PC-3 (cell line): ENCODE results near the gene ILKAP. TPM values are rescaled to one million over a fixed set of nuclear protein-coding genes. Genes with fewer than 3 reads are reported as not detected.

Experiments
- ATAC-seq: fragments of 200-7000 bp; cut with Tn5 transposase; 2 replicates; pipeline ENCODE4 v1.9.1; 2020; ENCODE audit warnings: mild to moderate bottlenecking, moderate library complexity
- BruUV-seq: library from RNA; stranded (reverse); fragments of 400-500 nt; replicated peaks from 2 replicates; lab custom pipeline; 2021; lab: Mats Ljungman, UMichigan
- CTCF ChIA-PET: fragments of 300-600 bp; sonication (Branson Sonifier 250); formaldehyde crosslinking; loops from one replicate; lab custom pipeline; 2022; ENCODE audit warnings: antibody characterized with exemption; lab: Charles Lee
- POLR2A ChIA-PET: fragments of 300-600 bp; sonication (Branson Sonifier 250); formaldehyde crosslinking; loops from one replicate; lab custom pipeline; 2022; ENCODE audit warnings: antibody characterized with exemption; ENCODE audit not compliant: unreplicated experiment; lab: Charles Lee
- DNase-seq: peaks from one replicate; pipeline ENCODE4 v3.0.0-alpha.2; 2015
- H2AFZ ChIP-seq: fragments of 300-600 bp; sonication (generic); 2 replicates; pipeline ENCODE4 v1.6.0; 2016; ENCODE audit warnings: antibody characterized with exemption, low read length
- H3F3A ChIP-seq: fragments of 300-600 bp; sonication (generic); one replicate; pipeline ENCODE4 v1.6.0; 2017; ENCODE audit warnings: antibody characterized with exemption, low read length, control low read depth, mild to moderate bottlenecking; ENCODE audit not compliant: unreplicated experiment
- H3K27ac ChIP-seq: fragments of 300-600 bp; sonication (generic); 2 replicates; pipeline ENCODE4 v1.5.1; 2016; ENCODE audit warnings: mild to moderate bottlenecking, low read length
- H3K27me3 ChIP-seq: fragments of 300-600 bp; sonication (generic); 2 replicates; pipeline ENCODE4 v1.6.1; 2016; ENCODE audit warnings: low read length, mixed read lengths
- H3K36me3 ChIP-seq: fragments of 300-600 bp; sonication (generic); 2 replicates; pipeline ENCODE4 v1.6.1; 2016; ENCODE audit warnings: low read depth, mixed run types, low read length, mixed read lengths
- H3K4me1 ChIP-seq: fragments of 300-600 bp; sonication (generic); 2 replicates; pipeline ENCODE4 v1.5.1; 2016; ENCODE audit warnings: low read length; ENCODE audit not compliant: insufficient read depth
- H3K4me2 ChIP-seq: fragments of 300-600 bp; sonication (generic); 2 replicates; pipeline ENCODE4 v1.6.0; 2016; ENCODE audit warnings: low read length
- H3K4me3 ChIP-seq: fragments of 300-600 bp; sonication (generic); 2 replicates; pipeline ENCODE4 v1.5.1; 2016; ENCODE audit warnings: mild to moderate bottlenecking, low read length, mixed read lengths
- H3K79me2 ChIP-seq: fragments of 300-600 bp; sonication (generic); 2 replicates; pipeline ENCODE4 v1.6.1; 2017; ENCODE audit warnings: low read length, mixed read lengths
- H3K9ac ChIP-seq: fragments of 300-600 bp; sonication (generic); 2 replicates; pipeline ENCODE4 v1.6.0; 2016; ENCODE audit warnings: mild to moderate bottlenecking, low read length
- H3K9me2 ChIP-seq: fragments of 300-600 bp; sonication (generic); replicated peaks from 2 replicates; pipeline ENCODE4 v1.6.1; 2016; ENCODE audit warnings: mixed run types, low read length, mixed read lengths
- H3K9me3 ChIP-seq: fragments of 300-600 bp; sonication (generic); 2 replicates; pipeline ENCODE4 v1.6.1; 2016; ENCODE audit warnings: low read length, mixed read lengths
- H4K20me1 ChIP-seq: fragments of 300-600 bp; sonication (generic); 2 replicates; pipeline ENCODE4 v1.6.1; 2016; ENCODE audit warnings: low read length, mixed read lengths
- CTCF ChIP-seq: fragments of 300-600 bp; sonication (generic); conservative IDR thresholded peaks from 2 replicates; pipeline ENCODE4 v1.5.1; 2017; ENCODE audit warnings: antibody characterized with exemption, low read depth, mild to moderate bottlenecking, low read length
- EZH2 ChIP-seq: fragments of 300-600 bp; sonication (generic); IDR thresholded peaks from one replicate; pipeline ENCODE4 v1.6.1; 2017; ENCODE audit warnings: antibody characterized with exemption, mild to moderate bottlenecking, low read length; ENCODE audit not compliant: unreplicated experiment
- EZH2phosphoT487 ChIP-seq: fragments of 300-600 bp; sonication (generic); IDR thresholded peaks from 2 replicates; pipeline ENCODE4 v1.6.1; 2018; ENCODE audit warnings: mild to moderate bottlenecking, antibody characterized with exemption, low read length, borderline replicate concordance
- intact Hi-C: fragments of 100-400 bp; cut with micrococcal nuclease; formaldehyde crosslinking; loops from 2 replicates; pipeline ENCODE4 v1.9.0; 2023
- total RNA-seq: library from RNA; depleted of rRNA; stranded (reverse); fragments of >200 nt; gene quantifications from 2 replicates; pipeline ENCODE4 v1.2.3, GENCODE V29; 2014

The ILKAP gene
- total RNA-seq, 1 experiment from 2014 or later = 30.7 TPM

- Histone ChIP-seq H3K9me3 (no peaks in the 10 kb centered on the region), H3K4me1 (no peaks in the 10 kb centered on the region), H3K36me3 (0 out of 2 replicates have a peak, but pooled peaks cover 5% of the 10 kb centered on the region), H3K9ac (no peak overlapping the region), H2AFZ (no peak overlapping the region), H3K4me2 (no peak overlapping the region), H3K27ac (no peak overlapping the region), H3F3A (no peaks in the 10 kb centered on the region), H3K27me3 (no peaks in the 10 kb centered on the region), H3K79me2 (no peaks in the 10 kb centered on the region), H3K9me2 (no peaks in the 10 kb centered on the region), H4K20me1 (no peaks in the 10 kb centered on the region), H3K4me3 (no peak overlapping the region)
- BruUV-seq = no TSS peak
- ChIA-PET CTCF (no interaction called here), POLR2A (no interaction called here)
- no peak for TF ChIP-seq EZH2phosphoT487
- TF ChIP-seq EZH2 = no peak
- TF ChIP-seq CTCF = no peak
- DNase-seq (no peak), ATAC-seq (no peak)
- intact Hi-C loops = no loop called here
Measured at GRCh38 chr2:238247841-238248453, 44.5 kb upstream of the ILKAP start.

DNA sequence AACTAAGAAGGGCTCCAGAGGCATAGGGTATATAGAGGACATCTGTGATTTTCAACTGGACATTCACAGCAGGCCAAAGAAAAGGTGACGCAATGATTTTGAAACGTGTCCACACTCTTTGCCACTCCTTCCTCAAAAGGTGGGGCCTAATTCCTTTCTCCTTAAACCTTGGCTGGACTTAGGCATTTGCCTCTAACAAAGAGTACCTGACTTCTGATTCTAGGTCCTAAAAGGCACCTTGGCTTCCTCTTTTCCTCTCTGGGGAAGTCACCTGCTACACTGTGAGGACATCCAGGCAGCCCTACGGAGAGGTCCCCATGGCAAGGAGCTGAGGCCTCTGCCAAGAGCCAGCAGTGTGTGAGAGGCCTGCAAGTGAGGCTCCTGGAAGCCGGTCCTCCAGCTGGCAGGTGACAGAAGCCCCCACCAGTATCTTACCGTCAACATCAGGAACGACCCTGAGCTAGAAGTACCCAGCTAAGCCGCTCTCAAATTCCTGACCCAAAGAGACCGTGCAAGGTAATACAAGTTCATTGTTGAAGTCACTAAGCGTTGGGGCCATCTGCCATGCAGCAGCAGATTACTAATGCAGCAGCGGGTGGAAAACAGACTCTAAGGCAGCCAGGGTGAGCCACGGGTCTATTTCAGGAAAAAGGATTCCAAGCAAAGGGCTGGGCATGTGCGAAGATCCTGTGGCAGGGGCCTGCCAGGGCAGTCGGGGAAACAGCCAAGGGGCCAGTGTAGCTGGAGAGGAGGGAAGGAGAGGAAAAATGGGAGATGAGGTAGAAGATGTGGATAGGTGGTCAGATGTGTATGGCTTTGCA, 43.7 kb upstream of the ILKAP start:
- intact Hi-C loops = no loop called here
- no peaks in the 10 kb centered on the region for H3K4me1 ChIP-seq
- no peak overlapping the region for H3K4me3 ChIP-seq
- no peak overlapping the region for H3K27ac ChIP-seq
- no peaks in the 10 kb centered on the region for H3K27me3 ChIP-seq
- H3K36me3 ChIP-seq = 0 out of 2 replicates have a peak, but pooled peaks cover 5% of the 10 kb centered on the region
- H4K20me1 ChIP-seq = no peaks in the 10 kb centered on the region
- TF ChIP-seq EZH2 = no peak
- ATAC-seq (no peak), DNase-seq (no peak)
- CTCF ChIA-PET = no interaction called here
- H3K9me3 ChIP-seq = no peaks in the 10 kb centered on the region
- H3K9ac ChIP-seq = no peak overlapping the region
- no peak overlapping the region for H2AFZ ChIP-seq
- H3K4me2 ChIP-seq = no peak overlapping the region
- no peaks in the 10 kb centered on the region for H3K79me2 ChIP-seq
- no peaks in the 10 kb centered on the region for H3K9me2 ChIP-seq
- POLR2A ChIA-PET = no interaction called here
- BruUV-seq = no TSS peak
- H3F3A ChIP-seq = no peaks in the 10 kb centered on the region

DNA sequence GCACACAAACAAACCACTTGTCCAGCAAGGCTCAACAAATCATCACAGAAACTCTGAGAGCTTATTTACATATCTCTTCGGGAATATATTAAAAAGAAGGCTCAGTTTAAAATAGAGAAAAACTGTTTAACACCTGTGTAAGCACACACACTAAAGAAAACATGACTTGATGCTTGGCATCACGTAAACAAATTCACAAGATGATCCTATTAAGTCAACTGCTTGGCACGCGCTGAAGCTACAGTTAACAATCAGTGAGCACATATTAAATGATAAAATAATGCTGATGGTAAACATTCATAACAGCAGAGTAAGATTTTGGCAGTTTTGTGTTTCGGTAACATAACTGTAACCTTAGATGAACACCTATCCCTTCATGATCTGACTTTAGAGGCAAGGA, 40.7 kb upstream of the ILKAP start:
- no peaks in the 10 kb centered on the region for H3K9me2 ChIP-seq
- ChIA-PET CTCF (no interaction called here), POLR2A (no interaction called here)
- no peak for ATAC-seq
- H3F3A ChIP-seq = no peaks in the 10 kb centered on the region
- H3K36me3 ChIP-seq = 0 out of 2 replicates have a peak, but pooled peaks cover 5% of the 10 kb centered on the region
- H3K79me2 ChIP-seq = no peaks in the 10 kb centered on the region
- no peak for DNase-seq
- no peaks in the 10 kb centered on the region for H4K20me1 ChIP-seq
- no peaks in the 10 kb centered on the region for H3K27me3 ChIP-seq
- H3K4me2 ChIP-seq = no peak overlapping the region
- intact Hi-C loops = no loop called here
- no TSS peak for BruUV-seq
- H3K4me3 ChIP-seq = no peak overlapping the region
- no peak overlapping the region for H2AFZ ChIP-seq
- H3K9ac ChIP-seq = no peak overlapping the region
- H3K9me3 ChIP-seq = no peaks in the 10 kb centered on the region
- no peak for TF ChIP-seq EZH2
- H3K27ac ChIP-seq = no peak overlapping the region
- H3K4me1 ChIP-seq = peaks cover 4% of the 10 kb centered on the region; the same call in 1 of the 2 replicates
